PFSK-1 (cell line): ENCODE results near the gene MIEN1.

ENCODE experiments used
- FOXP2 ChIP-seq: optimal IDR thresholded peaks from 2 replicates; pipeline ENCODE3; 2011; ENCODE audit warnings: borderline replicate concordance, control low read depth, inconsistent platforms; ENCODE audit not compliant: insufficient read depth; ENCODE audit errors: extremely low read length, extremely low read depth
- POLR2AphosphoS5 ChIP-seq: IDR thresholded peaks from 2 replicates; pipeline ENCODE4 v1.6.1; 2012; ENCODE audit warnings: low read depth, mild to moderate bottlenecking, control low read depth, low read length, moderate library complexity
- REST ChIP-seq, 2 experiments: IDR thresholded peaks; 2 replicates each; pipeline versions ENCODE4 v1.6.1 to v1.8.0; 2011 to 2012; ENCODE audit warnings: low read depth in 2 of 2, low read length in 2 of 2, control low read depth in 1 of 2, inconsistent platforms in 1 of 2, mild to moderate bottlenecking in 1 of 2, moderate library complexity in 1 of 2; ENCODE audit not compliant: insufficient read depth in 1 of 2
- SIN3A ChIP-seq: IDR thresholded peaks from 2 replicates; pipeline ENCODE4 v1.6.1; 2012; ENCODE audit warnings: mild to moderate bottlenecking, low read length, moderate library complexity, borderline replicate concordance; ENCODE audit not compliant: insufficient read depth
- TAF1 ChIP-seq: IDR thresholded peaks from 2 replicates; pipeline ENCODE4 v1.6.1; 2012; ENCODE audit warnings: low read length, control low read depth, borderline replicate concordance; ENCODE audit not compliant: insufficient read depth

GRCh38 chr17:39715375-39716072, 14.8 kb downstream of the MIEN1 start:
- no peak for TF ChIP-seq SIN3A
- TF ChIP-seq POLR2AphosphoS5 = no peak
- no peak for TF ChIP-seq FOXP2
- TF ChIP-seq REST (IDR thresholded peaks at IDR 0.05; ENCODE audit: insufficient read depth in 1 of 2, low read depth in 2 of 2, low read length in 2 of 2) = no peak
- TF ChIP-seq TAF1 = no peak
